Muscle of arm (tissue), 12 donors: Measurements from ENCODE around the gene YWHAQ. TPM values are rescaled to one million over a fixed set of nuclear protein-coding genes. Genes with fewer than 3 reads are reported as not detected.

Experiments used
- DNase-seq: peaks from one replicate; pipeline ENCODE4 v3.0.0-alpha.2; 2013
- polyA plus RNA-seq, 12 donors: library from polyadenylated mRNA; unstranded; fragments of 120-200 nt; gene quantifications; one replicate each; pipeline ENCODE4 v1.2.1, GENCODE V29; 2013; ENCODE audit not compliant: insufficient read length in 12 of 12

YWHAQ gene
- polyA plus RNA-seq, 12 donors: 181 to 297 (median 246) TPM; not detected in 1

- DNase-seq: no peak
These were observed 28.2 kb upstream of the YWHAQ start for GRCh38 chr2:9658972-9659371.

GRCh38 chr2:9657731-9658130 is 26.9 kb upstream of the YWHAQ start:
- DNase-seq: no peak

- no peak for DNase-seq
These were observed 26.3 kb upstream of the YWHAQ start for GRCh38 chr2:9657083-9657482.

- no peak for DNase-seq
These were observed 25.5 kb upstream of the YWHAQ start for GRCh38 chr2:9656270-9656766.

- DNase-seq: no peak
These were observed 24.9 kb upstream of the YWHAQ start for GRCh38 chr2:9655441-9656269.

- no peak for DNase-seq
These were observed 23.8 kb upstream of the YWHAQ start for GRCh38 chr2:9654452-9655100.

- no peak for DNase-seq
These were observed 22.9 kb upstream of the YWHAQ start for GRCh38 chr2:9653485-9654271.

- no peak for DNase-seq
These were observed 22.2 kb upstream of the YWHAQ start for GRCh38 chr2:9652898-9653479.

GRCh38 chr2:9652267-9652666 is 21.5 kb upstream of the YWHAQ start:
- no peak for DNase-seq

GRCh38 chr2:9650119-9650821 is 19.5 kb upstream of the YWHAQ start:
- no peak for DNase-seq

- no peak for DNase-seq
These were observed 18.5 kb upstream of the YWHAQ start for GRCh38 chr2:9649261-9649660.

- no peak for DNase-seq
These were observed 18.0 kb upstream of the YWHAQ start for GRCh38 chr2:9648821-9649220.

- DNase-seq: no peak
These were observed 17.1 kb upstream of the YWHAQ start for GRCh38 chr2:9647884-9648283.

- no peak for DNase-seq
These were observed 15.6 kb upstream of the YWHAQ start for GRCh38 chr2:9646196-9647030.

- no peak for DNase-seq
These were observed 13.8 kb upstream of the YWHAQ start for GRCh38 chr2:9644603-9645002.

- no peak for DNase-seq
These were observed 13.2 kb upstream of the YWHAQ start for GRCh38 chr2:9644021-9644420.

GRCh38 chr2:9641641-9642040 is 10.8 kb upstream of the YWHAQ start:
- DNase-seq: no peak

- DNase-seq: no peak
These were observed 9.8 kb upstream of the YWHAQ start for GRCh38 chr2:9640403-9641104.

- DNase-seq: no peak
These were observed 9.0 kb upstream of the YWHAQ start for GRCh38 chr2:9639740-9640343.
